Neural cell (in vitro differentiated cells): ENCODE measurements around the gene NCOA4. TPM values are rescaled to one million over a fixed set of nuclear protein-coding genes. Genes with fewer than 3 reads are reported as not detected.

ENCODE experiments used
- H2AFZ ChIP-seq: fragments of 200-600, 300-800 bp; sonication (generic), shearing (Covaris generic); 2 replicates; pipeline ENCODE4 v1.6.0; 2014; ENCODE audit warnings: low read depth, mild to moderate bottlenecking, antibody characterized with exemption, low read length, moderate library complexity
- H3F3A ChIP-seq: fragments of 200-600 bp; shearing (Covaris generic); 2 replicates; pipeline ENCODE4 v1.6.1; 2016; ENCODE audit warnings: mild to moderate bottlenecking, moderate library complexity, mixed read lengths, antibody characterized with exemption, low read length; ENCODE audit not compliant: insufficient read depth, poor library complexity, severe bottlenecking
- H3K27ac ChIP-seq: fragments of 200-600, 300-800 bp; sonication (generic), shearing (Covaris generic); 2 replicates; pipeline ENCODE4 v1.5.1; 2014; ENCODE audit warnings: mild to moderate bottlenecking, low read length, moderate library complexity
- H3K27me3 ChIP-seq: fragments of 300-800, 200-600 bp; sonication (generic), shearing (Covaris generic); 2 replicates; pipeline ENCODE4 v1.6.0; 2014; ENCODE audit warnings: mild to moderate bottlenecking, low read depth, low read length, moderate library complexity; ENCODE audit not compliant: insufficient read depth
- H3K36me3 ChIP-seq: fragments of 300-800, 200-600 bp; sonication (generic), shearing (Covaris generic); 2 replicates; pipeline ENCODE4 v1.5.1; 2014; ENCODE audit warnings: mild to moderate bottlenecking, antibody characterized with exemption, low read length, moderate library complexity; ENCODE audit not compliant: insufficient read depth
- H3K4me2 ChIP-seq: fragments of 300-800, 200-600 bp; sonication (generic), shearing (Covaris generic); 2 replicates; pipeline ENCODE4 v1.6.0; 2014; ENCODE audit warnings: mild to moderate bottlenecking, low read length
- H3K4me3 ChIP-seq: fragments of 300-800, 200-600 bp; sonication (generic), shearing (Covaris generic); 2 replicates; pipeline ENCODE4 v1.5.1; 2014; ENCODE audit warnings: mild to moderate bottlenecking, low read length, moderate library complexity
- H3K79me2 ChIP-seq: fragments of 200-600 bp; shearing (Covaris generic); replicated peaks from 2 replicates; pipeline ENCODE4 v1.6.0; 2014; ENCODE audit warnings: mild to moderate bottlenecking, low read length, moderate library complexity; ENCODE audit not compliant: insufficient read depth
- H3K9ac ChIP-seq: fragments of 300-800, 200-600 bp; sonication (generic), shearing (Covaris generic); 2 replicates; pipeline ENCODE4 v1.6.1; 2016; ENCODE audit warnings: mild to moderate bottlenecking, low read length, mixed read lengths
- H3K9me2 ChIP-seq: fragments of 200-600 bp; shearing (Covaris generic); 2 replicates; pipeline ENCODE4 v1.6.1; 2016; ENCODE audit warnings: mild to moderate bottlenecking, low read length, mixed read lengths; ENCODE audit not compliant: insufficient read depth
- H3K9me3 ChIP-seq: fragments of 200-600, 300-800 bp; sonication (generic), shearing (Covaris generic); 2 replicates; pipeline ENCODE4 v1.6.1; 2016; ENCODE audit warnings: mild to moderate bottlenecking, mixed run types, low read length, moderate library complexity, mixed read lengths
- H4K20me1 ChIP-seq: fragments of 200-600 bp; shearing (Covaris generic); 2 replicates; pipeline ENCODE4 v1.6.1; 2016; ENCODE audit warnings: mild to moderate bottlenecking, mixed run types; ENCODE audit not compliant: insufficient read depth
- CTCF ChIP-seq: fragments of 450-650 bp; IDR thresholded peaks from 2 replicates; pipeline ENCODE4 v1.5.1; 2014; ENCODE audit warnings: antibody characterized with exemption, mild to moderate bottlenecking, moderate library complexity; ENCODE audit not compliant: poor library complexity, severe bottlenecking
- EP300 ChIP-seq: fragments of 450-650 bp; conservative IDR thresholded peaks from 2 replicates; pipeline ENCODE4 v1.6.1; 2014; ENCODE audit warnings: antibody characterized with exemption, mild to moderate bottlenecking, moderate library complexity; ENCODE audit not compliant: poor library complexity, severe bottlenecking
- EZH2 ChIP-seq: fragments of 200-600, 300-800 bp; shearing (Covaris generic), sonication (generic); IDR thresholded peaks from 2 replicates; pipeline ENCODE4 v1.6.1; 2014; ENCODE audit warnings: antibody characterized with exemption, low read length, borderline replicate concordance, mild to moderate bottlenecking; ENCODE audit not compliant: insufficient read depth, poor library complexity, severe bottlenecking
- MXI1 ChIP-seq: fragments of 450-650 bp; conservative IDR thresholded peaks from 2 replicates; pipeline ENCODE4 v1.6.1; 2014; ENCODE audit warnings: antibody characterized with exemption, mild to moderate bottlenecking; ENCODE audit not compliant: poor library complexity, severe bottlenecking
- POLR2AphosphoS5 ChIP-seq: IDR thresholded peaks from 2 replicates; pipeline ENCODE4 v1.6.1; 2012
- RAD21 ChIP-seq: fragments of 450-650 bp; conservative IDR thresholded peaks from 2 replicates; pipeline ENCODE4 v1.6.1; 2014; ENCODE audit warnings: antibody characterized with exemption, mild to moderate bottlenecking, moderate library complexity
- REST ChIP-seq: IDR thresholded peaks from 2 replicates; pipeline ENCODE4 v1.6.1; 2012; ENCODE audit warnings: borderline replicate concordance
- SMC3 ChIP-seq: fragments of 450-650 bp; conservative IDR thresholded peaks from 2 replicates; pipeline ENCODE4 v1.6.1; 2014; ENCODE audit warnings: antibody characterized with exemption, mild to moderate bottlenecking, moderate library complexity; ENCODE audit not compliant: poor library complexity
- TAF1 ChIP-seq: IDR thresholded peaks from 2 replicates; pipeline ENCODE4 v1.6.1; 2012; ENCODE audit warnings: low read depth
- polyA plus RNA-seq: library from polyadenylated mRNA; depleted of rRNA; stranded (reverse); fragments of >200 nt; gene quantifications from 2 replicates; pipeline ENCODE4 v1.2.3, GENCODE V29; 2014

NCOA4 gene
- polyA plus RNA-seq, 1 donor from 2014 or later, result 131 TPM

GRCh38 chr10:46022978-46023702, 7.3 kb downstream of the NCOA4 start:
- no peaks in the 10 kb centered on the region for H3F3A ChIP-seq
- H4K20me1 ChIP-seq, result peaks cover 4% of the 10 kb centered on the region
- H3K27ac ChIP-seq, result no peak overlapping the region
- no peaks in the 10 kb centered on the region for H3K36me3 ChIP-seq
- H3K9ac ChIP-seq, result peak overlapping the region; percentile 39
- peak overlapping the region; percentile 63 for H3K4me2 ChIP-seq
- TF ChIP-seq MXI1, result peak; percentile 23
- no peak for TF ChIP-seq EP300
- no peaks in the 10 kb centered on the region for H3K9me2 ChIP-seq
- H2AFZ ChIP-seq, result no peak overlapping the region
- H3K9me3 ChIP-seq, result no peaks in the 10 kb centered on the region
- H3K4me3 ChIP-seq, result peak overlapping the region; percentile 71
- H3K79me2 ChIP-seq, result peaks cover 70% of the 10 kb centered on the region
- H3K27me3 ChIP-seq, result no peaks in the 10 kb centered on the region

GRCh38 chr10:46020344-46020657, 10.1 kb downstream of the NCOA4 start:
- Histone ChIP-seq H3K9ac (no peak overlapping the region), H3K4me3 (no peak overlapping the region), H3K9me2 (no peaks in the 10 kb centered on the region), H3K27ac (no peak overlapping the region), H3K79me2 (peaks cover 70% of the 10 kb centered on the region), H2AFZ (no peak overlapping the region), H4K20me1 (peaks cover 4% of the 10 kb centered on the region), H3K36me3 (no peaks in the 10 kb centered on the region), H3K27me3 (no peaks in the 10 kb centered on the region), H3K4me2 (no peak overlapping the region), H3K9me3 (no peaks in the 10 kb centered on the region), H3F3A (no peaks in the 10 kb centered on the region)
- TF ChIP-seq RAD21 (no peak), CTCF (no peak), MXI1 (no peak), TAF1 (no peak), POLR2AphosphoS5 (no peak), SMC3 (no peak), REST (no peak), EP300 (no peak), EZH2 (no peak)
